Heart right ventricle (tissue), 16 donors: ENCODE data around the gene SYT15B. TPM values are rescaled to one million over a fixed set of nuclear protein-coding genes. Genes with fewer than 3 reads are reported as not detected.
"Not testable (repeated sequence)": the region's sequence is repeated elsewhere in the genome, so short reads cannot be mapped to it uniquely, and the experiment has no call there.

Experiments
- ATAC-seq, 8 donors: fragments of 200-7000 bp; cut with Tn5 transposase; one replicate each; pipeline ENCODE4 v1.9.1; 2020; ENCODE audit warnings: mild to moderate bottlenecking in 8 of 8, moderate library complexity in 8 of 8, moderate number of reproducible peaks in 1 of 8
- DNase-seq, 2 donors: peaks; one replicate each; pipeline ENCODE4 v3.0.0-alpha.2; 2020
- H3K27ac ChIP-seq, 10 donors: fragments of 200-600 bp; sonication (generic) in 2 of 10; one replicate each; pipeline versions ENCODE4 v1.5.0 to v1.8.0; 2020 to 2022; ENCODE audit warnings: mild to moderate bottlenecking in 3 of 10
- H3K27me3 ChIP-seq, 7 donors: fragments of 200-600 bp; one replicate each; pipeline ENCODE4 v1.8.0; 2021 to 2022; ENCODE audit warnings: mild to moderate bottlenecking in 2 of 7
- H3K36me3 ChIP-seq, 9 donors: fragments of 200-600 bp; sonication (generic) in 1 of 9; one replicate each; pipeline versions ENCODE4 v1.5.0 to v1.8.0; 2020 to 2022; ENCODE audit warnings: mild to moderate bottlenecking in 2 of 9
- H3K4me1 ChIP-seq, 9 donors: fragments of 200-600 bp; sonication (generic) in 1 of 9; one replicate each; pipeline versions ENCODE4 v1.5.0 to v1.8.0; 2020 to 2022; ENCODE audit warnings: mild to moderate bottlenecking in 4 of 9
- H3K4me3 ChIP-seq, 10 donors: fragments of 200-600 bp; sonication (generic) in 2 of 10; one replicate each; pipeline versions ENCODE4 v1.5.0 to v1.8.0; 2020 to 2022; ENCODE audit warnings: mild to moderate bottlenecking in 7 of 10, moderate library complexity in 2 of 10
- H3K9me3 ChIP-seq, 11 donors: fragments of 200-600 bp in 10 of 11; sonication (generic) in 2 of 11; one replicate each; pipeline versions ENCODE4 v1.5.0 to v1.8.0; 2013 to 2022; ENCODE audit warnings: mild to moderate bottlenecking in 2 of 11, control low read depth in 1 of 11, moderate library complexity in 1 of 11
- CTCF ChIP-seq, 9 donors: fragments of 200-600 bp; sonication (generic) in 2 of 9; IDR thresholded peaks; one replicate each; pipeline versions ENCODE4 v1.5.0 to v1.8.0; 2021 to 2022; ENCODE audit warnings: antibody characterized with exemption in 9 of 9, mild to moderate bottlenecking in 5 of 9, moderate library complexity in 1 of 9
- WGBS, 2 donors: extraction: QIAGEN DNeasy Blood & Tissue Kit; methylation state at CpG; one replicate each; pipeline ENCODE4 v1.1.7; 2013; ENCODE audit warnings: inconsistent platforms in 1 of 2; 5-methylcytosine and 5-hydroxymethylcytosine counted together
- intact Hi-C, 10 donors: fragments of 100-400 bp; cut with DNase I; formaldehyde crosslinking; loops; one replicate each; pipeline versions ENCODE4 v1.11.1 to v1.14.2; 2022
- polyA plus RNA-seq, 2 donors: library from polyadenylated mRNA; stranded (reverse); fragments of 200-250 nt; gene quantifications; one replicate each; pipeline ENCODE4 v1.2.3, GENCODE V29; 2013
- total RNA-seq, 10 donors: library from RNA; stranded (reverse); fragmentation: NEBNext Ultra II Directional in 3 of 10; extraction: Animal tissue kit (Norgen Biotek cat#: 25700) in 3 of 10; gene quantifications; one replicate each; pipeline versions ENCODE4 v1.2.1 to v1.2.4, GENCODE V29; 2021 to 2023
- donor health status: Arrhythmogenic right ventricular cardiomyopathy.
- donor health status: ischemic (EF 13 %, LVEDD 7.1; RV severe dilation, severe dysfunction).
- donor health status: healthy with polysubstance abuse.
- donor health status: DM: no; HTN: yes; CAD: no.
- donor health status: DM: no; HTN: no; CAD: no.
- donor health status: ischemic (EF 25% LVEDD 6.9; RV normal size, moderate dysfunction).
- donor health status: ischemic (EF 25% LVEDD 5.7; RV mildly dilated, moderate dysfunction).
- donor health status: healthy.
- donor health status: DM: yes; HTN: yes; CAD: no.
- donor health status: Ischemic cardiomyopathy.
- donor health status: ischemic (EF 35%, LVEDD 5.7; RV mildly dilated, moderate dysfunction).
- donor health status: nonischemic (EF 11% LVEDD 7.7; RV severe dilation, severe dysfunction).
- donor health status: DM: yes; HTN: yes; CAD: no.
- donor health status: PGD.
- donor health status: ischemic (EF 29% LVEDD 5.4; RV normal size, mild dysfunction).
- donor health status: nonischemic (EF 23%, LVEDD 6.1; RV moderate dilation, normal function).

Gene SYT15B
- total and polyA plus RNA-seq, 12 donors: 0.25 to 3.8 (median 1.0) TPM

DNA sequence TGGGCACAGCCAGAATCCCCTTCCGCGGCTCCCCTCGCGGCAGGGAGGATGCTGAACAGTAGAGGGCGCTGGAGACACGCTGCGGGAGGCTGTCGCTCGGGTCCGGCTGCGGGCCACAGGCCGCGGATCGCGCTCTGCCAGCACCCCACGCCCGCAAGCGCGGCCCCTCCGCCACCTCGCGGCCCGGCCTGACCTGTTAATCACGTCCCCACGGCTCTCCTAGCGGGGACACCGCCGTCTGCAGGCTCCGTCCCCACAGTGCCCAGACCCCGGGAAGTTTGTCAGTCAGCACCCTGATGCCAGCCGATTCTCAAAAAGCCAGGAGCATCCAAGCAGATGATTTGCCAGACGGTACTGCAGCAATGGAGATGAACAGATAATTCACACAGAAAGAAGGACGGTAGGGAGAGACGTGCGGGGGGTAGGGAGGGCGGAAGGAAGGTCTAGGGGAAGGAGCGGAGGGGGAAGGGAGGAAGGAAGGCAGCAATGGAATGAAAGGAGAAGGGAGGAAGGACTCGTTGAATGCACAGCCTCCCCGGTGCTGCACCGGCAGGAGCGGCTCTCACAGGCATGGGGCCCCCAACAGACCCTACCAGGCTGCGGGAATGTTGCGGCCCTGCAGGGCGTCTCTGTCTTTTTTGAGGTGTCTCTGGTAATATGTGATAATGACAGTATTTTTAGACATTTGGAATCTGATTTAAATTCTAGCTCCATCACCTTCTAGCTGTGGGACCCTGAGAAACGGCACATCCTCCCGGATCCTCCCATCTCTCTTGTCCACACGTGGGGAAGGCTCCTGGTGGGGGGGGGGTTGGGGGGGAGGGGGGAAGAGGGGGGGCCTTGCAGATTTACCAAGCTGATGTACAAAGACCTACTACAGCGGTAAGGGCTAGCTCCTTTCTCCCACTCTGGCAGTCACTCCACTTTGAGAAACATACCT is 19.5 kb downstream of the SYT15B start:
- intact Hi-C loops, H3K36me3 ChIP-seq, H3K27me3 ChIP-seq, H3K27ac ChIP-seq, H3K4me1 ChIP-seq, H3K9me3 ChIP-seq: not testable (repeated sequence)
- peak; percentile 76 to 94 (median 82) for ATAC-seq
- peak in 1 of 2 donors; percentile 53 for DNase-seq
- 3 to 8% methylated on average over 11 to 21 of the region's 48 CpGs for WGBS, 2 donors
- TF ChIP-seq CTCF (IDR thresholded peaks at IDR 0.05): peak in 2 of 9 donors; percentile 5 to 11
- peak overlapping the region in 8 of 10 donors; percentile 7 to 45 (median 42) for H3K4me3 ChIP-seq

GRCh38 chr10:47740868-47741267 is 22.5 kb downstream of the SYT15B start:
- H3K36me3 ChIP-seq, H3K4me3 ChIP-seq, intact Hi-C loops, H3K9me3 ChIP-seq, H3K4me1 ChIP-seq, H3K27me3 ChIP-seq, ATAC-seq, H3K27ac ChIP-seq, DNase-seq: not testable (repeated sequence)
- 55 to 66% methylated on average over 2 of the region's 2 CpGs for WGBS, 2 donors

DNA sequence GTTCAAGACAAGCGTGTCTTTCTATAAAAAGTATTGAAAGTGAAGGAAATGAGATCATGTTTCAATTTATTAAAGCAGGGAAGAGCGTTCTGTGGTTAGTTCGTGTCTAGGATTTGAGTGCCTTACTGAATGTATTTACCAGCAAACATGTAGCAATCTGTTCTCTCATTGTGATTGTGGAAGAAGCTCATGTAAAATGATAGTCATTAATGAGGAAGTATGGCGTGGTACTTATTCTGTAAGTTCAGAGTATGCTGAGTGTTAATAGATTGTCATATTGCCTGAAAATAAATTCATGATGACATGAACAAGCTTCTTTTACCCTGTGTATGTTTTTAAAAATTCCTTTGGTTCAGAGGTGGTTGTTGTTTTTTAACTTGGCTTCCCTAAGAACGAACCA is 32.5 kb downstream of the SYT15B start:
- H3K4me1 ChIP-seq, H3K27ac ChIP-seq, H3K4me3 ChIP-seq, H3K9me3 ChIP-seq, H3K36me3 ChIP-seq, DNase-seq, H3K27me3 ChIP-seq, ATAC-seq, intact Hi-C loops: not testable (repeated sequence)
- WGBS, 2 donors: no CpG with 5 or more reads among the region's 5 CpGs

DNA sequence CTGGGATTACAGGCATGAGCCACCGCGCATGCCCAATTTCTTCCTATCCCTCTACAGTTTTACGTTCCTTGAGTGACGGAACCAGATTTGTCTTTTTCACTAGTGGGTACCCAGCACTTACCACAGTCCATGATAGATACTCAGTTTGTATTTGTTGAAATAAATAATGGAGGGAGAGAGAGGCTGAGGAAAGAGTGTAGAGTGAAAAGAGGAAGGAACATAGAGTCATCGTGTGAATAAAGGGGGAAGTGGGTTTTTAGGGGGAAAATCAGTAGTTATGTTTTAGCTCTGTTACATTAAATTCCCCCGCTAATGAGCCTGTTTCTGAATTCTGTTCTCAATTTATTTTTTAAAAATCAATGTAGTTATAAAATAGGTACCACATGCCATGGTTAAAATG is 37.7 kb downstream of the SYT15B start:
- intact Hi-C loops, H3K27me3 ChIP-seq, H3K36me3 ChIP-seq, H3K4me3 ChIP-seq, H3K9me3 ChIP-seq, H3K27ac ChIP-seq, H3K4me1 ChIP-seq, DNase-seq: not testable (repeated sequence)
- WGBS, 2 donors: no CpG with 5 or more reads among the region's 6 CpGs
- ATAC-seq: peak in 1 of 8 donors; percentile 42

DNA sequence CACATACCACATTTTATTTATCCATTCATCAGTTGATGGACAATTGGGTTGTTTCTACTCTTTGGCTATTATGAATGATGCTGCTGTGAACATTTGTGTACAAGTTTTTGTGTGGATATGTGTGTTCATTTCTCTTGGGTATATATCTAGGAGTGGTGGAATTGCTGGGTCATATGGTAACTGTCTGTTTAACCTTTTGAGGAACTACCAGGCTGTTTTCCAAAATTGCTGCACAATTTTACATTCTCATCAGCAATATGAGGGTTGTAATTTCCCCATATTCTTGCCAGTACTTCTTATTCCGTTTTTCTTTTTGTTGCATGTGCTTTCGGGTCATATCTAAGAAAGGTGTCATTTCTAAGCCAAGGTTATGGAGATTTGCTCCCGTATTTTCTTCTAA is 38.3 kb downstream of the SYT15B start:
- ATAC-seq: peak in 2 of 8 donors; percentile 49 to 57
- DNase-seq, H3K9me3 ChIP-seq, intact Hi-C loops, H3K36me3 ChIP-seq, H3K4me3 ChIP-seq, H3K27me3 ChIP-seq, H3K4me1 ChIP-seq, H3K27ac ChIP-seq: not testable (repeated sequence)
- no CpG with 5 or more reads among the region's 3 CpGs for WGBS, 2 donors

DNA sequence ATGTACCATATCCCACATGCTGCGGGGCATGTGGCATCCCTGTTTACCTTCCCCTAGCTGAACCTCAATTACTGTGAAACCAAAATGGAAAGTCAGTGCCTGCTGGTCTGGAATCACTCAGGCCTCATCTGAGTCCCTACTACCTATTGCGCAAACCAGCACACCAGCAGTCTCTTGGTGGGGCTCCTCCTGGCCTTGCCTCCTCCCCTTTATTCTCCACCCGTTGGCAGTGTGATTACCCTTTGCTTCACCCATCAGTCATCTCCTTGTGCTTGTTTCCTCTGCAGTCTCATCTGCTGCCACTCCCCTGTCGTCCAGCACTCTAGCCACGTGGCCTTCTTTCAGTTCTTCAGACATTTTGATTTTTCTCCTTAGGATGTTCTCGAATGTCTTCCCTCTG is 39.3 kb downstream of the SYT15B start:
- H3K9me3 ChIP-seq, H3K4me1 ChIP-seq, H3K36me3 ChIP-seq, H3K4me3 ChIP-seq, intact Hi-C loops, H3K27ac ChIP-seq, DNase-seq, H3K27me3 ChIP-seq: not testable (repeated sequence)
- WGBS, 2 donors: 82 to 83% methylated on average over 4 to 5 of the region's 6 CpGs
- ATAC-seq: peak in 1 of 8 donors; percentile 12

DNA sequence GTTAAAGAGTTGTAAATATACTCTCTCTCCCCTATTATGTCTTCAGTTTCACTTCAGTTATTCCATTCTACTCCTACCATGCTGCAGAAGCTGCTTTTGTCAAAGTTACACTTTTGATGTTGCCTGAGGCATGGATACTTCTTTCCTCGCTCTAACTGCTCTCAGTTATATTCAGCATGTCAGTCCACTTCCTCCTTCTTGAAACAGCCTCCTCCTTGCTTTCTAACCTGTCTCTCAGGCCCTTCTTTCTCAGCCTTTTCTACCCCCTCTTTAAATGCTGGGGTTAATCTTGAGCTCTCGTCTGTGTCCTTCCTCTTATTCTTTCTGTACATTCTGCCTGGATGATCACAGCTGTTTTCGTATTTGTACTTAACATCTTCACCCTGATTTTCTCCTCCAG is 40.0 kb downstream of the SYT15B start:
- H3K4me3 ChIP-seq, H3K27me3 ChIP-seq, intact Hi-C loops, H3K36me3 ChIP-seq, ATAC-seq, H3K9me3 ChIP-seq, H3K27ac ChIP-seq, DNase-seq, H3K4me1 ChIP-seq: not testable (repeated sequence)
- WGBS, 2 donors: 81 to 91% methylated on average over 2 of the region's 3 CpGs

- ATAC-seq, H3K27me3 ChIP-seq, H3K36me3 ChIP-seq, H3K9me3 ChIP-seq, H3K4me1 ChIP-seq, intact Hi-C loops, DNase-seq, H3K27ac ChIP-seq, H3K4me3 ChIP-seq: not testable (repeated sequence)
- 98 to 100% methylated on average over 4 of the region's 8 CpGs for WGBS, 2 donors
These were observed 46.2 kb downstream of the SYT15B start for GRCh38 chr10:47717011-47717769.
